Measurements from ENCODE around the gene ASXL1. TPM values are rescaled to one million over a fixed set of nuclear protein-coding genes. Genes with fewer than 3 reads are reported as not detected.
A peak's percentile ranks its signal among the peaks of the same experiment; 100 is the strongest.
"Not testable (repeated sequence)": the region's sequence is repeated elsewhere in the genome, so short reads cannot be mapped to it uniquely, and the experiment has no call there.

ASXL1 gene
- polyA plus RNA-seq = 10 to 100 TPM in 1 of 3 donors, 1 to 10 TPM in 2; 2.9 to 11.0 (median 5.3) TPM

DNA sequence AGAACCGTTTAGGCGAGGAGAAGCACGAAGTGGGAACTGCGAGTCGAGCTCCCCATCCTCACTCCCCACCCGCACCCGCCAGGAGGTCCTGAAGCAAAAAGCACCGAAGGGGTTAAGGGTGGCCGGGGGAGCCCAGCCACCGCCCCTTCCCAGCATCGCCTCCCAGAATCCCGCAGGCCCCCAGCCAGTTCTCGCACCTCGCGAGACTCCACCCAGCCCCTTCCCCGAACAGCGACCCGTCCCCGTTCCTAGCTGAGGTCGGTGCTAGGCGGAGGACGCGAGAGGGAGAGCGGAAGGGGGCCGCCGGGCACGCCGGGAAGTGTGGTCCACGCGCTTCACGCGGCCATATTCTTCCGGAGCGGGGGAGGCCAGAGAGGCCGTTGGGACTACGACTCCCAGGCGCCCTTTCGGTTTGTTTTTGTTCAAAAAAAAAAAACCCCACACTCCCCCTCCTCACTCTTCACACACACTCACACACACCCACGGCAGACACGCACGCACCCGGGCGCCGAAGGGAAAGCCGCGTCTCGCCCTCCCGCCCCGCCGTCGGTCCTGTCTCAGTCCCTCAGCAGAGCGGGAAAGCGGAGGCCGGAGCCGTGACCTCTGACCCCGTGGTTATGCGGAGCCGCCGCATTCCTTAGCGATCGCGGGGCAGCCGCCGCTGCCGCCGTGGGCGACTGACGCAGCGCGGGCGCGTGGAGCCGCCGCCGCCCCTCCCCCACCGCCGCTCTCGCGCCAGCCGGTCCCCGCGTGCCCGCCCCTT is at the start of gene ASXL1:
TSS of gene ASXL1 (plus strand) at position 463 of the 763 bp plus-strand sequence. CDS start 445 bp downstream, outside the sequence.
- peak; percentile 89 to 90 (median 89) for DNase-seq
- H3K9me3 Mint-ChIP-seq = no peaks in the 10 kb centered on the region
- H3K27me3 Mint-ChIP-seq (ENCODE audit: low read depth in 3 of 3) = peaks cover 11 to 14% (median 11%) of the 10 kb centered on the region in 3 donors
- no peaks in the 10 kb centered on the region for H3K36me3 Mint-ChIP-seq
- H3K4me3 Mint-ChIP-seq = peak within 1 kb of the TSS; percentile 95 to 98 (median 97)
- H3K27ac Mint-ChIP-seq = peak within 1 kb of the TSS; percentile 95 to 99 (median 98)
- peaks cover 36 to 45% of the 10 kb centered on the region in 2 donors for H3K4me1 Mint-ChIP-seq

DNA sequence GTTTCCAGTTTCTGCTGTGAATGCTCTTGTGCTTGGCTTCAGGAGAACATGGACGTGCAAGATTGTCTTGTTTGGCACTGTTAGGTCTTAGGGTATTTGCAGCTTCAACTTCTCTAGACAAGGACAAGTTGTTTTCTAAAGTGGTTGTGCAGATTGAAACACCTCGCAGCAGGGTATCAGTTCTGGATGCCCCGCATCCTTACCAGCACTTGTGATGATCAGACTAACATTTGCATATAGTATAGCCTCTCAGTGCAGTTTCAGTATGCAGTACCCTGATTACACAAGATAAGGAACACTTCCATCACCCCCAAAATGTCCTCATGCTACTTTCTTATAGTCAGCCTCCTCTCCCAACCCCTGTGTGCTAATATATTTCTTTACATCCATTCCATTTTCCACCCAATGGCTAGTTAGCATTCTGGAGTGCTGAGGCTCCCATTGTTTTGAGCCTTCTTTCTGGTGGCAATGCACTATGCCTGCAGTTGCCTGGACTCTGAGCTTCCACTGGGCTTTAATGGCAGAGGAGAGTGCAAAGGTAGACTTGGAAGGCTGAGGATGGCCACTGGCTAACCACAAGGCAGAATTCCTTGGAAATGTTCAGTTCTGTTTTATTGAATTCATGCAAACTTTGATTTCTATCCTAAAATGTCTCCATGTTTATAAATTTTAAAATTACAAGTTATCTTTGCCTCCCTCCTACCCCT is 45.3 kb upstream of the ASXL1 start:
- peaks cover 0 to 6% of the 10 kb centered on the region in 2 donors for H3K4me1 Mint-ChIP-seq
- H3K27ac Mint-ChIP-seq = peak overlapping the region in 1 of 6 donors; percentile 34
- H3K9me3 Mint-ChIP-seq = no peaks in the 10 kb centered on the region
- peaks cover 27 to 39% (median 37%) of the 10 kb centered on the region in 3 donors for H3K36me3 Mint-ChIP-seq
- DNase-seq = no peak
- H3K27me3 Mint-ChIP-seq (ENCODE audit: low read depth in 3 of 3) = no peaks in the 10 kb centered on the region
- H3K4me3 Mint-ChIP-seq = no peak overlapping the region

DNA sequence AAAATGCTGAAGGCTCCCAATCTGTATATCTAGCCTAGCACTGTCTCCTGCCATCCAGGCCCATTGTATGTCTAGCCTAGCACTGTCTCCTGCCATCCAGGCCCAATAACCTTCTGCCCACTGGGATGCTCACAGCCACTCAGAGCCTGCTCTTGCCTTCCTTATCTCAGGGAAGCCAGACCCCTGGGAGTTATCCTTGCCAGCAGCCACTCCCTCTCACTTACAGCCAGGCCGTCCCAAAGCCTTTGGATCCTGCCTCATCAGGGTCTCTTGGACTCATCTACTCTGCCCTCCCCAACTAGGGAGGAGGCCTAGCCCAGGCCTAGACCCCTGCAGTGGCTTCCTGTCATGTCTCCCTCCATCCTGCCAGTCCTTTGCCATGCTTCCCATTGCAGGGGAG is 43.4 kb upstream of the ASXL1 start:
- Mint-ChIP-seq H3K36me3 (peaks cover 31 to 40% (median 38%) of the 10 kb centered on the region in 3 donors), H3K4me3 (no peak overlapping the region), H3K9me3 (no peaks in the 10 kb centered on the region), H3K4me1 (peaks cover 0 to 6% of the 10 kb centered on the region in 2 donors), H3K27me3 (ENCODE audit: low read depth in 3 of 3) (no peaks in the 10 kb centered on the region), H3K27ac (peak overlapping the region in 2 of 6 donors; percentile 22 to 71)
- DNase-seq = no peak

DNA sequence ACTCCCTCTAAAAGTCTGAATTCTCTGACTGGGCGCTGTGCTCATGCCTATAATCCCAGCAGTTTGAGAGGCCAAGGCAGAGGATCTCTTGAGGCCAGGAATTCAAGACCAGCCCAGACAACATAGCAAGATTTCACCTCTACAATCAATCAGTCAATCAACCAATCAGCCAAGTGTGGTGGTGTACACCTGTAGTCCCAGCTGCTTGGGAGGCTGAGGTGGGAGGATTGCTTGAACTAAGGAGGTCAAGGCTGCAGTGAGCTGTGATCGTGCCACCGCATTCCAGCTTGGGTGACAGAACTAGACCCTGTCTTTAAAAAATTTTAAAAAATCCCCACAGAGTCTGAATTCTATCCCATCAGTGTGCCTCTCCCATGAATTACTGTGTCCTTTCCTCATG is 42.7 kb upstream of the ASXL1 start:
- no peak for DNase-seq
- H3K27me3 Mint-ChIP-seq (ENCODE audit: low read depth in 3 of 3) = no peaks in the 10 kb centered on the region
- peak overlapping the region in 2 of 6 donors; percentile 52 to 79 for H3K27ac Mint-ChIP-seq
- H3K4me3 Mint-ChIP-seq = no peak overlapping the region
- peaks cover 0 to 6% of the 10 kb centered on the region in 2 donors for H3K4me1 Mint-ChIP-seq
- H3K36me3 Mint-ChIP-seq = peaks cover 26 to 37% (median 32%) of the 10 kb centered on the region in 3 donors
- no peaks in the 10 kb centered on the region for H3K9me3 Mint-ChIP-seq

DNA sequence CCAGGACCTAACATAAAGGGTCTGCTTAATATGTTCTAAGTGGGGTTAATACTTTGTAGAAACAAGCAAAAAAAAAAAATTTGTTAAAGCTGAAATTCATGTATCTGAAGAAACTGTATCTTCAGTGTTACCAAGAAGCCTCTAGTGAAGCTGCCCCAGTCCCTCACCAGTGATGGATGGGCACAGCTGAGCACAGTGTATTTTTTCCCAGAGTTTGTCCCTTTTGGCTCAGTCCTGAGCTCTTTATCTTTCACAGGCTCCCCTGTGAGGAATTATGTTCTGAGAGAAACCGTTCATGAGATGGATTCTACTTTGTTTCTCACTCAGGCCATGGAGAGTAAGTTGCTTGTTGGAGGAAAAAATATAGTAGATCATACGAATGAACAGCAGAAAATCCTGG is 42.2 kb upstream of the ASXL1 start:
- H3K4me1 Mint-ChIP-seq = peaks cover 0 to 6% of the 10 kb centered on the region in 2 donors
- DNase-seq = no peak
- H3K27ac Mint-ChIP-seq = peak overlapping the region in 1 of 6 donors; percentile 26
- H3K27me3 Mint-ChIP-seq (ENCODE audit: low read depth in 3 of 3) = no peaks in the 10 kb centered on the region
- H3K9me3 Mint-ChIP-seq = no peaks in the 10 kb centered on the region
- H3K4me3 Mint-ChIP-seq = no peak overlapping the region
- peaks cover 22 to 32% (median 29%) of the 10 kb centered on the region in 3 donors for H3K36me3 Mint-ChIP-seq

DNA sequence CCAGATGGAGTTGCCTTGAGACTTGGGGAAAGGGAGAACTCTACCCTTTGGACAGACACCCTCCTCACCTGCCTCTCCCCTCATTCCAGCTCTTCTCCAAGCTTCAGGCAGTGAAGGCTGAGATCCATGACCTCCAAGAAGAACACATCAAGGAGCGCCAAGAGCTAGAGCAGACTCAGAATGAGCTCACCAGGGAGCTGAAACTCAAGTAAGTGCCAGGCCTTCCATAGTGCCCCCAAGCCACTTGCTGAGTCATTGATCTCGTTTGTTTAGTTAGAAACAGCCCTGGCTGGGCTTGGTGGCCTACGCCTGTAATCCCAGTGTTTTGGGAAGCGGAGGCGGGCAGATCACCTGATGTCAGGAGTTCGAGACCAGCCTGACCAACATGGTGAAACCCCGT is 41.5 kb upstream of the ASXL1 start:
- Mint-ChIP-seq H3K36me3 (peaks cover 22 to 29% (median 29%) of the 10 kb centered on the region in 3 donors), H3K4me1 (peaks cover 0 to 6% of the 10 kb centered on the region in 2 donors), H3K27ac (peak overlapping the region in 1 of 6 donors; percentile 26), H3K27me3 (ENCODE audit: low read depth in 3 of 3) (no peaks in the 10 kb centered on the region), H3K9me3 (no peaks in the 10 kb centered on the region), H3K4me3 (no peak overlapping the region)
- no peak for DNase-seq

DNA sequence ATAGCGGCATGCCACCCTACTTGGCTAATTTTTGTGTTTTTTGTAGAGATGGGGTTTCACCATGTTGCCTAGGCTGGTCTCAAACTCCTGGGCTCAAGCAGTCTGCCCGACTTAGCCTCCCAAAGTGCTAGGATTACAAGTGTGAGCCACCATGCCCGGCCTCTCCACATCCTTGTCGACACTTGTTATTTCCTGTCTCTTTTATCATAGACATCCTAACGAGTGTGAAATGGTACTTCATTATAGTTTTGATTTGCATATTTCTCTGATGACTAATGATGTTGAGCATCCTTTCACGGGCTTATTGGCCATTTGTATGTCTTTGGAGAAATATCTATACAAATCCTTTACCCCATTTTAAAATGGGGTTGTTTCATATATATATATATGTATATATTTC is 39.0 kb upstream of the ASXL1 start:
- peak overlapping the region in 5 of 6 donors; percentile 23 to 64 (median 55) for H3K27ac Mint-ChIP-seq
- no peak for DNase-seq
- no peaks in the 10 kb centered on the region for H3K27me3 Mint-ChIP-seq (ENCODE audit: low read depth in 3 of 3)
- H3K9me3 Mint-ChIP-seq = no peaks in the 10 kb centered on the region
- no peaks in the 10 kb centered on the region for H3K4me1 Mint-ChIP-seq
- H3K4me3 Mint-ChIP-seq = no peak overlapping the region
- H3K36me3 Mint-ChIP-seq = peaks cover 15 to 21% (median 19%) of the 10 kb centered on the region in 3 donors

DNA sequence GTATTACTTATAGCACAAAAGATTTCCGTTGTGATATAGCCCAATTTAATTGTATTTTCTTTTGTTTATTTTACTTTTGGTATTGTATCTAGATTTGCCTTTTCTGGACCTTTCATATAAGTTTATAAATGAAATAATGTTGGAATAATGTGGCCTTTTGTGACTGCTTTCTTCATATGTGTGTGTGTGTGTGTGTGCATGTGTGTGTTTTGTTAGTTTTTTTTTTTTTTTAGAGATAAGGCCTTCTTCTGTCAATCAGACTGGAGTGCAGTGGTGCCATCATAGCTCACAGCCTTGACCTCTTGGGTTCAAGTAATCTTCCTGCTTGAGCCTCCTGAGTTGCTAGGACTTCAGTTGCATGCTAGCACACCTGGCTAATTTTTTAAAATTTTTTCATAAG is 37.8 kb upstream of the ASXL1 start:
- no peak for DNase-seq
- no peaks in the 10 kb centered on the region for H3K27me3 Mint-ChIP-seq (ENCODE audit: low read depth in 3 of 3)
- H3K27ac Mint-ChIP-seq = peak overlapping the region in 3 of 6 donors; percentile 46 to 66 (median 51)
- no peaks in the 10 kb centered on the region for H3K9me3 Mint-ChIP-seq
- H3K4me1 Mint-ChIP-seq = no peaks in the 10 kb centered on the region
- H3K36me3 Mint-ChIP-seq = peaks cover 15 to 19% (median 18%) of the 10 kb centered on the region in 3 donors
- H3K4me3 Mint-ChIP-seq = no peak overlapping the region

DNA sequence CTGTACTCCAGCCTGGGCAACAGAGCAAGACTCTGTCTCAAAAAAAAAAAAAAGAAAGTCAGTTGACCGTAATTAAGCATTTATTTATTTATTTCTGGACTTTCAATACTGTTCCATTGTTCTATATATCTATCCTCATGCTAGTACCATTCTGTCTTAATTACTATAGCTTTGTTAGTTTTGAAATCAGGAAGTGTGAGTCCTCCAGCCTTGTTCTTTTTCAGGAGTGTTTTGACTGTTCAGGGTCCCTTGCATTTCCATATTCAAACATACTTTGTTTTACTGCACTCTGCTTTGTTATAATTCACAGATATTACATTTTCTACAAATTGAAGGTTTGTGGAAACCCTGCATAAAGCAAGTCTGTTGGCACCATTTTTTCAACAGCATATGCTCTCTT is 36.7 kb upstream of the ASXL1 start:
- H3K27ac Mint-ChIP-seq = peak overlapping the region in 1 of 6 donors; percentile 34
- peaks cover 10 to 14% (median 12%) of the 10 kb centered on the region in 3 donors for H3K36me3 Mint-ChIP-seq
- H3K9me3 Mint-ChIP-seq = no peaks in the 10 kb centered on the region
- H3K4me3 Mint-ChIP-seq = no peak overlapping the region
- no peak for DNase-seq
- peaks cover 0 to 2% (median 0%) of the 10 kb centered on the region in 3 donors for H3K27me3 Mint-ChIP-seq (ENCODE audit: low read depth in 3 of 3)
- no peaks in the 10 kb centered on the region for H3K4me1 Mint-ChIP-seq

DNA sequence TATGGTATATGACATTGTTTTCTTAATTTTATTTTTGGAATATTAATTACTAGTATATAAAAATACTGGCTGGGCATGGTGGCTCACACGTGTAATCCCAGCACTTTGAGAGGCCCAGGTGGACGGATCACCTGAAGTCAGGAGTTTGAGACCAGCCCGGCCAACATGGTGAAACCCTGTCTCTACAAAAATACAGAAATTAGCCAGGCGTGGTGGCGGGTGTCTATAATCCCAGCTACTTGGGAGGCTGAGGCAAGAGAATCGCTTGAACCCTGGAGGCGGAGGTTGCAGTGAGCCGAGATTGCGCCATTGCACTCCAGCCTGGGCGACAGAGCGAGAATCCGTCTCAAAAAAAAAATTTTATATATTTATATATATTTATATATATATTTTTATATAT is 35.9 kb upstream of the ASXL1 start:
- not testable (repeated sequence) for H3K27me3 Mint-ChIP-seq (ENCODE audit: low read depth in 3 of 3); H3K4me3 Mint-ChIP-seq; H3K9me3 Mint-ChIP-seq; H3K4me1 Mint-ChIP-seq; H3K27ac Mint-ChIP-seq; DNase-seq
- H3K36me3 Mint-ChIP-seq = peaks cover 12 to 16% (median 13%) of the 10 kb centered on the region in 3 donors

DNA sequence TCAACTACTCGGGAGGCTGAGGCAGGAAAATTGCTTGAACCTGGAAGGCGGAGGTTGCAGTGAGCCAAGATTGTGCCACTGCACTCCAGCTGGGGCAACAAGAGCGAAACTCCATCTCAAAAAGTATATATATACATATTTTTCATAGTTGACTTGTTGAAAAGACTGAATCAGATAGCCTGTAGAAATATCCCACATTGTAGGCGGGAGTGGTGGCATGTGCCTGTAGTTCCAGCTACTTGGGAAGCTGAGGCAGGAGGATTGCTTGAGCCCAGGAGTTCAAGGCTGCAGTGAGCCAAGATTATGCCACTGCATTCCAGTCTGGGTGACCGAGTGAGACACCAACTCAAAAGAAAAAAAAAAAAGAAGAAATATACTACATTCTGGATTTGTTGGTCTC is 34.4 kb upstream of the ASXL1 start:
- H3K4me3 Mint-ChIP-seq; H3K4me1 Mint-ChIP-seq; DNase-seq; H3K27me3 Mint-ChIP-seq (ENCODE audit: low read depth in 3 of 3); H3K9me3 Mint-ChIP-seq; H3K27ac Mint-ChIP-seq: not testable (repeated sequence)
- peaks cover 11 to 13% (median 12%) of the 10 kb centered on the region in 3 donors for H3K36me3 Mint-ChIP-seq

DNA sequence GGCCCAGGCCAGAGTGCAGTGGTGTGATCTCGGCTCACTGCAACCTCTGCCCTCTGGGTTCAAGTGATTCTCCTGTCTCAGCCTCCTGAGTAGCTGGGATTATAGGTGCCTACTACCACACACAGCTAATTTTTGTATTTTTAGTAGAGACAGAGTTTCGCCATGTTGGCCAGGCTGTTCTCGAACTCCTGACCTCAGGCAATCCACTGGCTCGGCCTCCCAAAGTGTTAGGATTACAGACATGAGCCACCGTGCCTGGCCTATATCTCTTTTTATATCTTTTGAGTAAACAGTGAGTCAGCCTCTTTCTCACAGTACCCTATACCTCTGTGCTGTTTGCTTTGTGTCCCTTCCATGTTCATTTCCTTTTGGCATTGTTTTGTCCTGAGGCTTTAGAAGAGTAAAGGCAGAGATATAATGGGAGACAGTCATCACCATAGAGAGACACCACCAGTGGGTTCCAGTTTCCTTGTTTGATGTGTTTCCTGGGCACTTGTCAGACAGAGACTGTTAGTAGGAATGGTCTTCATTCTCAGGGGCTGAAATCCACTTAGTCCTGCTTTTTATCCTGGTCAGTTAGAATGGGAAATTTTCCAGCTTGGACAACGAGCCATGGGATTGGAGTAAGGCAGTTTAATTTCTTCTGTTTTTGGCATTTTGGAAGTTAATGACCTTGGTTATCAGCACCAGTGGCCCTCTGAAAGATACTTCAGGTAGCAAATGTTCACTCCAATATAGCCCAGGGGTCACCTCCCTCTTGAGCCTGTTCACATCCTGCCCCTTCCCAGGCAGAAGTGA is 32.2 kb upstream of the ASXL1 start:
- H3K4me3 Mint-ChIP-seq = no peak overlapping the region
- no peak for DNase-seq
- H3K27me3 Mint-ChIP-seq (ENCODE audit: low read depth in 3 of 3) = peaks cover 0 to 4% (median 0%) of the 10 kb centered on the region in 3 donors
- peak overlapping the region in 3 of 6 donors; percentile 28 to 51 (median 30) for H3K27ac Mint-ChIP-seq
- H3K4me1 Mint-ChIP-seq = no peaks in the 10 kb centered on the region
- H3K36me3 Mint-ChIP-seq = peaks cover 16 to 25% (median 17%) of the 10 kb centered on the region in 3 donors
- no peaks in the 10 kb centered on the region for H3K9me3 Mint-ChIP-seq

DNA sequence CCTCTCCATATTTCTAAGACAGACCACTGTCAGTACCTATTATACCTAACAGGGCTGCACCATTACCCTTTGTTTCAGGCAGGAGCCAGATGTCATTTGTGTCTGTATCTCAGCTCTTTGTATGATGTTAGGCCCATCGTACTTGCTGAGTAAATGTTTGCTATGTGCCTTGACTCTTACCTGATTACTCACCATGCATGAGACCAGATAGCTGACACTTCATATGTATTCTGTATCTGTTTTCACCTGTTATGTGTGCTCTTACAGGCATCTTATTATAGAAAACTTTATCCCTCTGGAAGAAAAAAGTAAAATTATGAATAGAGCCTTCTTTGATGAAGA is 31.7 kb upstream of the ASXL1 start:
- Mint-ChIP-seq H3K27ac (peak overlapping the region in 3 of 6 donors; percentile 15 to 51 (median 30)), H3K27me3 (ENCODE audit: low read depth in 3 of 3) (peaks cover 0 to 4% (median 0%) of the 10 kb centered on the region in 3 donors), H3K36me3 (peaks cover 16 to 26% (median 18%) of the 10 kb centered on the region in 3 donors), H3K4me1 (no peaks in the 10 kb centered on the region), H3K4me3 (no peak overlapping the region), H3K9me3 (no peaks in the 10 kb centered on the region)
- DNase-seq = no peak
